ENCODE results near the gene HOMEZ. TPM values are rescaled to one million over a fixed set of nuclear protein-coding genes. Genes with fewer than 3 reads are reported as not detected.
"Not testable (repeated sequence)": the region's sequence is repeated elsewhere in the genome, so short reads cannot be mapped to it uniquely, and the experiment has no call there.

The HOMEZ gene
- total RNA-seq, 2 experiments from 2014 or later: 10.9 to 11.8 TPM

DNA sequence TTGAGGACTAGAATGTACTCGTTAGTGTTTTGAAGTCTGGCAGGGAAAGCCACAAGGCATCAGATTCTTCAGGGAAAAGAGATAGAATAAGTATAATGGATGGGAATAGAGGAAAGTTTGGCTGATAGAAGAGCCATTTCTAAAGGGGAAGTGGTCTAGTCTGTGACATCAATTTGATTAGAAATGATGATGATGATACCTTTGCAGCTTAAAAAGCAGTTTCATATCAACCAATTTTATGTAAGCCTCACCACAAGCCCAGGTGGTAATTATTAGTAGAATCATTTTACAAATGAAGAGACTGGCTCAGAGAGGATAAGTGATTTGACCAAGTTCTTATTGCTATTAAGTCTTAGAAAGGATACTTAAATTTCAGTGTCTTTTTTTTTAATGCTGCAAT is 45.3 kb downstream of the HOMEZ start:
- H3K9me3 Mint-ChIP-seq: no peaks in the 10 kb centered on the region
- intact Hi-C loops (cut with micrococcal nuclease): no loop called here
- no peak overlapping the region for H3K27ac Mint-ChIP-seq
- no peaks in the 10 kb centered on the region for H3K36me3 Mint-ChIP-seq (ENCODE audit: low read depth)
- H3K4me3 Mint-ChIP-seq: no peak overlapping the region
- peaks cover 6% of the 10 kb centered on the region for H3K27me3 Mint-ChIP-seq
- no peak for ATAC-seq
- CTCF ChIA-PET: interaction anchor here (1.1 kb wide), 1 partner anchor 120 kb away, joined by 4 read pairs; no protein-coding TSS in a partner anchor
- TF ChIP-seq CTCF (IDR thresholded peaks at IDR 0.05): no peak
- H3K4me1 Mint-ChIP-seq (ENCODE audit: low read depth): peaks cover 4% of the 10 kb centered on the region
- POLR2A ChIA-PET: no interaction called here
- DNase-seq: no peak

GRCh38 chr14:23237772-23238594 is 47.9 kb downstream of the HOMEZ start, which contains the start of gene RNF212B:
Gene RNF212B, plus strand, starts transcription at chr14:23237936. Its CDS starts 2,410 bp downstream, at chr14:23240346.
- Mint-ChIP-seq H3K27me3 (peaks cover 6% of the 10 kb centered on the region), H3K9me3 (no peaks in the 10 kb centered on the region), H3K36me3 (ENCODE audit: low read depth) (no peaks in the 10 kb centered on the region), H3K4me1 (ENCODE audit: low read depth) (peaks cover 4% of the 10 kb centered on the region), H3K27ac (no peak within 1 kb of the TSS), H3K4me3 (peak within 1 kb of the TSS; percentile 56)
- POLR2A ChIA-PET: interaction anchor here (0.5 kb wide), 1 partner anchor 197 kb away, joined by 3 read pairs; the partner anchor contains the start of gene MYH7
- CTCF ChIA-PET: interaction anchor here (1.2 to 2.2 kb wide), 4 partner anchors 27 to 169 kb away, joined by 3 to 6 read pairs (median 4); no protein-coding TSS in a partner anchor
- no peak for TF ChIP-seq CTCF (IDR thresholded peaks at IDR 0.05)
- intact Hi-C loops (cut with micrococcal nuclease): no loop called here
- ATAC-seq: peak; percentile 100
- DNase-seq: peak; percentile 95

DNA sequence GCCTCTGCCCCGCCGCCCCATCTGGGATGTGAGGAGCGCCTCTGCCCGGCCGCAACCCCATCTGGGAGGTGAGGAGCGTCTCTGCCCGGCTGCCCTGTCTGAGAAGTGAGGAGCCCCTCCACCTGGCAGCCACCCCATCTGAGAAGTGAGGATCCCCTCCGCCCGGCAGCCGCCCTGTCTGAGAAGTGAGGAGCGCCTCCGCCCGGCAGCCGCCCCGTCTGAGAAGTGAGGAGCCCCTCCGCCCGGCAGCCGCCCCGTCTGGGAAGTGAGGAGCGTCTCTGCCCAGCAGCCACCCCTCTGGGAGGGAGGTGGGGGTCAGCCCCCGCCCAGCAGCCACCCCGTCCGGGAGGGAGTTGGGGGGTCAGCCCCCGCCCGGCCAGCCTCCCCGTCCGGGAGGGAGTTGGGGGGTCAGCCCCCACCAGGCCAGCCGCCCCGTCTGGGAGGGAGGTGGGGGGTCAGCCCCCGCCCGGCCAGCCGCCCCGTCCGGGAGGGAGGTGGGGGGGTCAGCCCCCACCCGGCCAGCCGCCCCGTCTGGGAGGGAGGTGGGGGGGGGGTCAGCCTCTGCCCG is 53.6 kb downstream of the HOMEZ start:
- H3K36me3 Mint-ChIP-seq (ENCODE audit: low read depth); intact Hi-C loops (cut with micrococcal nuclease): not testable (repeated sequence)

GRCh38 chr14:23228812-23229211 is 57.1 kb downstream of the HOMEZ start:
- ChIA-PET POLR2A (no interaction called here), CTCF (no interaction called here)
- Mint-ChIP-seq H3K9me3 (peaks cover 4% of the 10 kb centered on the region), H3K4me3 (no peak overlapping the region), H3K27me3 (peaks cover 9% of the 10 kb centered on the region), H3K4me1 (ENCODE audit: low read depth) (peaks cover 8% of the 10 kb centered on the region), H3K36me3 (ENCODE audit: low read depth) (no peaks in the 10 kb centered on the region), H3K27ac (no peak overlapping the region)
- DNase-seq (no peak), ATAC-seq (no peak)
- intact Hi-C loops (cut with micrococcal nuclease): no loop called here
- TF ChIP-seq CTCF (IDR thresholded peaks at IDR 0.05): no peak

More for the DNA sequence above, 53.6 kb downstream of the HOMEZ start:
- H3K4me3 Mint-ChIP-seq; POLR2A ChIA-PET; CTCF ChIA-PET; H3K4me1 Mint-ChIP-seq (ENCODE audit: low read depth); H3K27ac Mint-ChIP-seq; ATAC-seq; H3K9me3 Mint-ChIP-seq; DNase-seq; H3K27me3 Mint-ChIP-seq: not testable (repeated sequence)

DNA sequence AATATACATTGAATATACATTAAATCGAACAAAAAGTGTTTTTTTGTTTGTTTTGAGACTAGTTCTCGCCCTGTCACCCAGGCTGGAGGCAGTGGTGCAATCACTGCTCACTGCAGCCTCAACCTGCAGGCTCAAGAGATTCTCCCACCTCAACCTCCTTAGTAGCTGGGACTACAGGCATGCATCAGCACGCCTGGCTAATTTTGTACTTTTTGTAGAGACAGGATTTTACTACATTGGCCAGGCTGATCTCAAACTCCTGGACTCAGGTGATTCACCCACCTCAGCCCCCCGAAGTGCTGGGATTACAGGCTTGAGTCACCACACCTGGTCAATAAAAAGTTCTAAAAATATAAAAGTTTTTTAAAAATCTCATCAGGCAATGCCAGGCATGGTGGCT is 58.4 kb downstream of the HOMEZ start:
- peaks cover 4% of the 10 kb centered on the region for H3K9me3 Mint-ChIP-seq
- DNase-seq (no peak), ATAC-seq (no peak)
- peaks cover 8% of the 10 kb centered on the region for H3K4me1 Mint-ChIP-seq (ENCODE audit: low read depth)
- intact Hi-C loops (cut with micrococcal nuclease): no loop called here
- H3K36me3 Mint-ChIP-seq (ENCODE audit: low read depth): no peaks in the 10 kb centered on the region
- H3K4me3 Mint-ChIP-seq: no peak overlapping the region
- no peak overlapping the region for H3K27ac Mint-ChIP-seq
- ChIA-PET POLR2A (interaction anchor here (0.6 kb wide), 1 partner anchor 136 kb away, joined by 4 read pairs; no protein-coding TSS in a partner anchor), CTCF (interaction anchor here (1.7 kb wide), 1 partner anchor 159 kb away, joined by 5 read pairs; no protein-coding TSS in a partner anchor)
- H3K27me3 Mint-ChIP-seq: peaks cover 12% of the 10 kb centered on the region
- no peak for TF ChIP-seq CTCF (IDR thresholded peaks at IDR 0.05)

DNA sequence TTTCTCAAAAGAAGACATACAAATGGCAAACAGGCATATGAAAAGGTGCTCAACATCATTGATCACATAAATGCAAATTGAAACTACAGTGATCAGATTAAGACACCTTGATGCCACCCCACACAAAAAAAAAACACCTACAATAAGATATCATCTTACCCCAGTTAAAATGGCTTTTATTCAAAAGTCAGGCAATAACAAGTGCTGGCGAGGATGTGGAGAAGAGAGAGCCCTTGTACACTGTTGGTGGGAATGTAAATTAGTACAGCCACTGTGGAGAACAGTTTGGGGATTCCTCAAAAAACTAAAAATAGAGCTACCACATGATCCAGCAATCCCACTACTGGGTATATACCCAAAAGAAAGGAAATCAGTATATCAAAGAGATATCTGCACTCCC is 61.0 kb downstream of the HOMEZ start:
- ATAC-seq; H3K27ac Mint-ChIP-seq; H3K4me1 Mint-ChIP-seq (ENCODE audit: low read depth); H3K4me3 Mint-ChIP-seq; intact Hi-C loops (cut with micrococcal nuclease); CTCF ChIA-PET; H3K9me3 Mint-ChIP-seq; DNase-seq; H3K36me3 Mint-ChIP-seq (ENCODE audit: low read depth); POLR2A ChIA-PET: not testable (repeated sequence)
- H3K27me3 Mint-ChIP-seq: peaks cover 17% of the 10 kb centered on the region
